PC-3 (cell line): ENCODE data around the gene SRSF5. TPM values are rescaled to one million over a fixed set of nuclear protein-coding genes. Genes with fewer than 3 reads are reported as not detected.
A peak's percentile ranks its signal among the peaks of the same experiment; 100 is the strongest.
"Not testable (repeated sequence)": the region's sequence is repeated elsewhere in the genome, so short reads cannot be mapped to it uniquely, and the experiment has no call there.

ENCODE experiments used
- ATAC-seq: fragments of 200-7000 bp; cut with Tn5 transposase; 2 replicates; pipeline ENCODE4 v1.9.1; 2020; ENCODE audit warnings: mild to moderate bottlenecking, moderate library complexity
- BruUV-seq: library from RNA; stranded (reverse); fragments of 400-500 nt; replicated peaks from 2 replicates; lab custom pipeline; 2021; lab: Mats Ljungman, UMichigan
- CTCF ChIA-PET: fragments of 300-600 bp; sonication (Branson Sonifier 250); formaldehyde crosslinking; loops from one replicate; lab custom pipeline; 2022; ENCODE audit warnings: antibody characterized with exemption; lab: Charles Lee
- POLR2A ChIA-PET: fragments of 300-600 bp; sonication (Branson Sonifier 250); formaldehyde crosslinking; loops from one replicate; lab custom pipeline; 2022; ENCODE audit warnings: antibody characterized with exemption; ENCODE audit not compliant: unreplicated experiment; lab: Charles Lee
- DNase-seq: peaks from one replicate; pipeline ENCODE4 v3.0.0-alpha.2; 2015
- H2AFZ ChIP-seq: fragments of 300-600 bp; sonication (generic); 2 replicates; pipeline ENCODE4 v1.6.0; 2016; ENCODE audit warnings: antibody characterized with exemption, low read length
- H3F3A ChIP-seq: fragments of 300-600 bp; sonication (generic); one replicate; pipeline ENCODE4 v1.6.0; 2017; ENCODE audit warnings: antibody characterized with exemption, low read length, control low read depth, mild to moderate bottlenecking; ENCODE audit not compliant: unreplicated experiment
- H3K27ac ChIP-seq: fragments of 300-600 bp; sonication (generic); 2 replicates; pipeline ENCODE4 v1.5.1; 2016; ENCODE audit warnings: mild to moderate bottlenecking, low read length
- H3K27me3 ChIP-seq: fragments of 300-600 bp; sonication (generic); 2 replicates; pipeline ENCODE4 v1.6.1; 2016; ENCODE audit warnings: low read length, mixed read lengths
- H3K36me3 ChIP-seq: fragments of 300-600 bp; sonication (generic); 2 replicates; pipeline ENCODE4 v1.6.1; 2016; ENCODE audit warnings: low read depth, mixed run types, low read length, mixed read lengths
- H3K4me1 ChIP-seq: fragments of 300-600 bp; sonication (generic); 2 replicates; pipeline ENCODE4 v1.5.1; 2016; ENCODE audit warnings: low read length; ENCODE audit not compliant: insufficient read depth
- H3K4me2 ChIP-seq: fragments of 300-600 bp; sonication (generic); 2 replicates; pipeline ENCODE4 v1.6.0; 2016; ENCODE audit warnings: low read length
- H3K4me3 ChIP-seq: fragments of 300-600 bp; sonication (generic); 2 replicates; pipeline ENCODE4 v1.5.1; 2016; ENCODE audit warnings: mild to moderate bottlenecking, low read length, mixed read lengths
- H3K79me2 ChIP-seq: fragments of 300-600 bp; sonication (generic); 2 replicates; pipeline ENCODE4 v1.6.1; 2017; ENCODE audit warnings: low read length, mixed read lengths
- H3K9ac ChIP-seq: fragments of 300-600 bp; sonication (generic); 2 replicates; pipeline ENCODE4 v1.6.0; 2016; ENCODE audit warnings: mild to moderate bottlenecking, low read length
- H3K9me2 ChIP-seq: fragments of 300-600 bp; sonication (generic); replicated peaks from 2 replicates; pipeline ENCODE4 v1.6.1; 2016; ENCODE audit warnings: mixed run types, low read length, mixed read lengths
- H3K9me3 ChIP-seq: fragments of 300-600 bp; sonication (generic); 2 replicates; pipeline ENCODE4 v1.6.1; 2016; ENCODE audit warnings: low read length, mixed read lengths
- H4K20me1 ChIP-seq: fragments of 300-600 bp; sonication (generic); 2 replicates; pipeline ENCODE4 v1.6.1; 2016; ENCODE audit warnings: low read length, mixed read lengths
- EZH2 ChIP-seq: fragments of 300-600 bp; sonication (generic); IDR thresholded peaks from one replicate; pipeline ENCODE4 v1.6.1; 2017; ENCODE audit warnings: antibody characterized with exemption, mild to moderate bottlenecking, low read length; ENCODE audit not compliant: unreplicated experiment
- EZH2phosphoT487 ChIP-seq: fragments of 300-600 bp; sonication (generic); IDR thresholded peaks from 2 replicates; pipeline ENCODE4 v1.6.1; 2018; ENCODE audit warnings: mild to moderate bottlenecking, antibody characterized with exemption, low read length, borderline replicate concordance
- intact Hi-C: fragments of 100-400 bp; cut with micrococcal nuclease; formaldehyde crosslinking; loops from 2 replicates; pipeline ENCODE4 v1.9.0; 2023
- total RNA-seq: library from RNA; depleted of rRNA; stranded (reverse); fragments of >200 nt; gene quantifications from 2 replicates; pipeline ENCODE4 v1.2.3, GENCODE V29; 2014
- TF ChIP-seq, protein P1 (sequence below): fragments of 300-600 bp; sonication (generic); conservative IDR thresholded peaks from 2 replicates; pipeline ENCODE4 v1.5.1; 2017; ENCODE audit warnings: antibody characterized with exemption, low read depth, mild to moderate bottlenecking, low read length

The SRSF5 gene
- total RNA-seq, 1 experiment from 2014 or later: 213 TPM

GRCh38 chr14:69736405-69736804 lies 30.5 kb upstream of the SRSF5 start:
- ATAC-seq, H3K4me3 ChIP-seq, H4K20me1 ChIP-seq, DNase-seq, H3K9ac ChIP-seq, H3K27ac ChIP-seq, H3K27me3 ChIP-seq, H2AFZ ChIP-seq, H3K79me2 ChIP-seq, intact Hi-C loops, BruUV-seq, H3K9me2 ChIP-seq, H3K9me3 ChIP-seq, H3K36me3 ChIP-seq, H3F3A ChIP-seq, POLR2A ChIA-PET, H3K4me2 ChIP-seq: not testable (repeated sequence)
- CTCF ChIA-PET: interaction anchor here (1.0 kb wide), 1 partner anchor 9 kb away, joined by 4 read pairs; no protein-coding TSS in a partner anchor
- H3K4me1 ChIP-seq: peaks cover 23% of the 10 kb centered on the region

DNA sequence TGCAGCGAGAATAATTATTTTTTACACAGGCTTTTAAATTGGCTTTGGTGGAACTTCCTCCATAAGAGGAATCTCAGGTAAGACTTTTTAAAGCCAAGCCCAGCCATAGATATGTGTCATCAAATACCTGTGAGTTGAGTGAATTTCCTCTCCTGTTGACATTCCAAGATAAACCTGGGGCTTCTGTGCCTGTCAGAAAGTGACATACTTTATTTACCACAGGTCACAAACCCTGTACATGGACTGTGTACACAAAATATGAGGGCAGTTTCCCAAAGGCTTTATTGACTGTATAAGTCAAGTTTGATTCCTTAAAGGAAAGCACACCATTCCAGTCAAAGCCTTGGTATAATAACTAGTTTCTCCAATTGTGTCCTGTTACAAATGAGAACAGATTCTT lies 25.9 kb upstream of the SRSF5 start:
- peak; percentile 92 for DNase-seq
- Histone ChIP-seq H3K9me3 (peaks cover 24% of the 10 kb centered on the region), H3K4me1 (peaks cover 25% of the 10 kb centered on the region), H3K36me3 (peaks cover 4% of the 10 kb centered on the region; the same call in 1 of the 2 replicates), H3F3A (peaks cover 6% of the 10 kb centered on the region), H3K4me2 (peak overlapping the region; percentile 25), H3K9ac (no peak overlapping the region), H3K4me3 (no peak overlapping the region), H3K27ac (peak overlapping the region; percentile 40; the same call in 1 of the 2 replicates), H4K20me1 (no peaks in the 10 kb centered on the region), H3K27me3 (no peaks in the 10 kb centered on the region), H2AFZ (no peak overlapping the region), H3K79me2 (no peaks in the 10 kb centered on the region), H3K9me2 (no peaks in the 10 kb centered on the region)
- ChIA-PET CTCF (no interaction called here), POLR2A (no interaction called here)
- peak; percentile 92 for ATAC-seq
- TF ChIP-seq EZH2 (no peak), EZH2phosphoT487 (no peak)
- TF ChIP-seq, protein P1, sequence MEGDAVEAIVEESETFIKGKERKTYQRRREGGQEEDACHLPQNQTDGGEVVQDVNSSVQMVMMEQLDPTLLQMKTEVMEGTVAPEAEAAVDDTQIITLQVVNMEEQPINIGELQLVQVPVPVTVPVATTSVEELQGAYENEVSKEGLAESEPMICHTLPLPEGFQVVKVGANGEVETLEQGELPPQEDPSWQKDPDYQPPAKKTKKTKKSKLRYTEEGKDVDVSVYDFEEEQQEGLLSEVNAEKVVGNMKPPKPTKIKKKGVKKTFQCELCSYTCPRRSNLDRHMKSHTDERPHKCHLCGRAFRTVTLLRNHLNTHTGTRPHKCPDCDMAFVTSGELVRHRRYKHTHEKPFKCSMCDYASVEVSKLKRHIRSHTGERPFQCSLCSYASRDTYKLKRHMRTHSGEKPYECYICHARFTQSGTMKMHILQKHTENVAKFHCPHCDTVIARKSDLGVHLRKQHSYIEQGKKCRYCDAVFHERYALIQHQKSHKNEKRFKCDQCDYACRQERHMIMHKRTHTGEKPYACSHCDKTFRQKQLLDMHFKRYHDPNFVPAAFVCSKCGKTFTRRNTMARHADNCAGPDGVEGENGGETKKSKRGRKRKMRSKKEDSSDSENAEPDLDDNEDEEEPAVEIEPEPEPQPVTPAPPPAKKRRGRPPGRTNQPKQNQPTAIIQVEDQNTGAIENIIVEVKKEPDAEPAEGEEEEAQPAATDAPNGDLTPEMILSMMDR: no peak
- BruUV-seq: no TSS peak
- intact Hi-C loops: loop anchor here (2.0 kb wide), 1 partner anchor 26 kb away; the partner anchor contains the start of gene SRSF5

GRCh38 chr14:69749956-69750355 lies 17.0 kb upstream of the SRSF5 start:
- no TSS peak for BruUV-seq
- ChIA-PET CTCF (no interaction called here), POLR2A (no interaction called here)
- Histone ChIP-seq H3K4me2 (no peak overlapping the region), H3K36me3 (no peaks in the 10 kb centered on the region), H3K4me3 (no peak overlapping the region), H3K27me3 (no peaks in the 10 kb centered on the region), H3K9ac (no peak overlapping the region), H3K4me1 (no peaks in the 10 kb centered on the region), H4K20me1 (no peaks in the 10 kb centered on the region), H3K9me3 (no peaks in the 10 kb centered on the region), H3K79me2 (no peaks in the 10 kb centered on the region), H3K27ac (no peak overlapping the region), H3F3A (no peaks in the 10 kb centered on the region), H2AFZ (no peak overlapping the region), H3K9me2 (no peaks in the 10 kb centered on the region)
- ATAC-seq (no peak), DNase-seq (no peak)
- TF ChIP-seq EZH2phosphoT487 (no peak), EZH2 (no peak)
- TF ChIP-seq, protein P1: no peak
- intact Hi-C loops: no loop called here
